Stimulated activated CD4-positive, alpha-beta T cell treated with anti-CD3 and anti-CD28 coated beads, Interleukin-12 subunit alpha, Interleukin-12 subunit beta, amount 100 ng/mL, for 24 hours (primary cell): ENCODE results near the gene FBXL4.
"Not testable (repeated sequence)": the region's sequence is repeated elsewhere in the genome, so short reads cannot be mapped to it uniquely, and the experiment has no call there.

ENCODE experiments used
- DNase-seq, 2 experiments: peaks; one replicate each; pipeline ENCODE4 v3.0.0-alpha.2; 2020; ENCODE audit warnings: low read depth in 2 of 2

The FBXL4 gene

DNA sequence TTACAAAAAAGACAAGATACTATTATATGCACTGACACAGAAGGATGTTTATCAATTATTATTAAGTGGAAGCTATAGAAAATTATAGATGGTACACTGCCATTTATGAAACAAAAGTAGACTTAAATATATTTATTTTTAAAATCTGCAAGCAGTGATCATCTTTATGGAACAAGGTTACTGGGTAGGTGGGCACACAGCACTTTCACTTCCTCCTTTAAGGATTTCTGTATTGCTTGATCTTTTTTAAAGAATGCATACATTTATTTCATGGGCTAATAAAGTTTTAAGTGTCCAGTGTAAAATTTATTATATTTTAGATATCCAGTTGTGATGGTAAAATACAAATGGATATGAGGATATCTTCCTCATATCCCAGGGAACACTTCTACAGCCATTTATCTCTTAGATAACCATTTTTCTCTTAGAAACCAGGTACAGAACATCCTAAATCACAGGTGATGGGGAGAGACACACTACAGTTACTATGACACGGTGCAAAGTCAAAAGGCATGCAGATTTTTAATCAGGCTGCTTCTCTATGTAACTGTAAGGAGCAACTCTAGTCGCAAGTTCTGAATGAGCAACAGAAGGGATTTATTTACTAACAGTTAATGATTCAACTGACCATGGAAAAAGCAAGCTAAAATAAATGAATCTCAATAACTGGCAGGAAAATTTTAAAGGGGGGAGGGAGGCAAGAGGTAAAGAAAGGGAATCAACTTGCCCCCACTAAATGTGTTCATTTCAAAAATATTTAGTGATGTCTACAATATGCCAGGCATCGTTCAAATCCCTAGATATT, 2.2 kb downstream of the FBXL4 start:
- no peak for DNase-seq

DNA sequence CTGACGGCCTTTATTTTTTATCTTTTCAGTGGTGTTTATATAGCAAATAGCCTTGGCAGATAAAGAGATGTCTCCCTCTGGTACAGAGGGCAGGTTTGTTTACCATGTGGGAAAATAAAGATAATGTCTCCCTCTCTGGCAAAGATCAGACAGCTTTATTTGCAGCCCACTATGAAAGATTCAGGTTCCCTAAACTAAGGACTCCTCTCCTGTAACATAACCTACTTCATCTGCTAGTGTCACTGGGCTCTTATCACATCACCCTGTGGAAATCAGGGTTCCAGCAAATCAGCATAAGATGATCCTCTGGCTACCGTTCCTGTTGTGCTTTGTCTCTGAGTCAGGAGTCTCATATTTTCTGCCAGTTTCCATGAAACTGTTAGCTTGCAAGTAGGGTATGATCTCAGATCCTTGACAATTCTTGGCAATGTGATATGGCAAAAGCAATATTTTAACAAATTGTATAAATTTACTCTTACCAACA, 3.1 kb downstream of the FBXL4 start:
- no peak for DNase-seq

DNA sequence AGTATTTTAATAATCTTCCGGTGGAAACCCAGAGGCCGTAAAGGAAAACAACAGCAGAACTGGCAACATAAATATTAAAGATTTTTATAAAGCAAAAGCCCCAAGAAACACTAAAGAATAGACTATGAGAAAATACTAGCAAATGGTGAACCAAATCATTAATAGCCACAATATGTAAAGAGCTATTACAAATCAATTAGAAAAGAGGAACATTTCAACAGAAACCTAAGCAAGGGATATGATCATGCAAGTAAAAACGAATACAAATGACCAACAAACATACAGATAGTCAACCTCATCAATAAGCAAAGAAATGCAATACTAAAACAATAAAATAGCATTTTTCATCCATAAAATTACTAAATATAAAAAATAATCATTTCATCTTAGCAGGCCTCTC, 3.6 kb downstream of the FBXL4 start:
- DNase-seq: no peak

DNA sequence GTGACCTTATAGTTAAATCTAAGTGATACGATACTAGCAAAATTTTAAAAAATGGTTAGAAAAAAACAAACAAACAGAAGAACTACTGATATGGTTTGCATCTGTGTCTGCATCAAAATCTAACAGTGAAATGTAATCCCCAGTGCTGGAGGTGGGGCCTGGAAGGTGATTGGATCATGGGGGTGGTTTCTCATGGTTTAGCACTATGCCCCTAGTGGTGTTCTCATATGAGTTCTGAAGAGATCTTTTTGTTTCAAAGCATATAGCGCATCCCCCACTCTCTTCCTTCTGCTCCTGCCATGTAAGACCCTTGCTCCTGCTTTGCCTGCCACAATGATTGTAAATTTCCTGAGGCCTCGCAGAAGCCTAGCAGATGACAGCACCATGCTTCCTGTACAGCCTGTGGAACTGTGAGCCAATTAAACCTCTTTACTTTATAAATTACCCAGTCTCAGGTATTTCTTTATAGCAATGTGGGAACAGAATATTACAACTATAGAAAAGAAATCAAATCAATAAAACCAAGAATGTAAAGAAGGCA, 5.4 kb downstream of the FBXL4 start:
- no peak for DNase-seq

DNA sequence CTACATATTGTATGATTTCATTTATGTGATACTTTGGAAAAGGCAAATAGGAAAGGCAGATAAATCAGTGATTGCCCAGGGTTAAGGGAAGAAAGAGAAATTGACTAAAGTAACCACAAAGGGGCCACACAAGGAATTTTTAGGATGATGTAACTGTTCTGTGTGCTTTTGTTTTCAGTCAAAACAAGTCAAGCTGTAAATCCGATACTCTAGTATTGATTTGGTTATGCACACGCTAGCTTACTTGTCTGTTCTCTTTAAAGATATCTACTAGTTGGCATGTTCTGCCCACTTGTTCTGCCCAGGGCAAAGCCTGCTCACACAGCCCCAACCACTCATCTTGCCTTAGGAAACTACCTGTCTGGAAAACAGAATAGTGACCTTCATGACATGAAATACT, 6.4 kb downstream of the FBXL4 start:
- no peak for DNase-seq

DNA sequence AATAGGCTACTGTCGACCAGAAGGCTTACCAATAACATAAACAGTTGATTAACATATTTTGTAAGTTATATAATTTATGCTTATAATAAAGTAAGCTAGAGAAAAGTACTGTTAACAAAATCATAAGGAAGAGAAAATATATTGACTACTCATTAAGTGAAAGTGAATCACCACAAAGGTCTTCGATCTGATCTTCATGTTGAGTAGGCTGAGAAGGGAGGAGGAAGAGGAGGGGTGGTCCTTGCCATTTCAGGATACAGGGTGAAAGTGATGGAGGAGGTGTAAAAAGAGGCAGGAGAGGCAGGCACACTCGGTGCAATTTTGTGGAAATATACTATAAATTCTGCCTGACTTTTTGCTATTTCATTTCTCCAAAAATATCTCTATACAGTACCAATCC, 10.4 kb downstream of the FBXL4 start:
- DNase-seq: no peak

DNA sequence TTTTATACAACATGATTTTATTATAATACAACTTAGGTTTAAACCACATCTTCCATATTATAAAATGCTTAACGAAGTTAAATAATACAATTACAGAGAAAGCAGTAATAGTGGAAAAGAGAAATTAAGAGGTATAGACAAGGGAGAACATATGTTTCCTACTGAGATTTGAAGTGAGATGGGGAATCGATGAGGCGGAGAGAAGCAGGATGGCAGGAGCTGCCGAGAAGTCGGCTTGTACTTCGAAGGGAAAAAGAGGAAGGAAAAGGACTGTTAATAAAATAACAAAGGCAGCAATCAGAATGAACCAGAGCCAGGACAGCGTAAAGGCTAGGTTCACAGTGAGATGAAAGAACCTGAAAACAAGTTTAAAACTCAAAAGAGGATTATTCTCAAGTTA, 15.4 kb downstream of the FBXL4 start:
- DNase-seq: no peak

DNA sequence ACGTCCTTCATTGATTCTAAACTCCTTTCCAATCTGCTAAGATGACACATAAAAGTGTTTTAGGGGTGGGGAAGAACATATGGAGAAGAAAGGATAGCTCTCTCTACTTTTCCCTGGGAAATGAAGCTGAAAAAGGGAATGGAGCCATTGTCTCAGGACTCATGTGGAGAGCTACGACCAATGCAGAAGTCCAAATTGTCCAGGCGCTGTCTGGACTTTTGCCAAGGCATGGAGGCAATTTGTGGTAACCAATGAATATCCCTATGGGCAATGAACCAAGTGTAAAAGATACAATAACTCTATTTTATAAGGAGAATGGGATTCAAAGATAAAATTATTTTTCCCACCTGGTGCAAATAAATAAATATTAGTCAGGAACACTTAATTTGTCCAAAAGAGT, 16.1 kb downstream of the FBXL4 start:
- no peak for DNase-seq

DNA sequence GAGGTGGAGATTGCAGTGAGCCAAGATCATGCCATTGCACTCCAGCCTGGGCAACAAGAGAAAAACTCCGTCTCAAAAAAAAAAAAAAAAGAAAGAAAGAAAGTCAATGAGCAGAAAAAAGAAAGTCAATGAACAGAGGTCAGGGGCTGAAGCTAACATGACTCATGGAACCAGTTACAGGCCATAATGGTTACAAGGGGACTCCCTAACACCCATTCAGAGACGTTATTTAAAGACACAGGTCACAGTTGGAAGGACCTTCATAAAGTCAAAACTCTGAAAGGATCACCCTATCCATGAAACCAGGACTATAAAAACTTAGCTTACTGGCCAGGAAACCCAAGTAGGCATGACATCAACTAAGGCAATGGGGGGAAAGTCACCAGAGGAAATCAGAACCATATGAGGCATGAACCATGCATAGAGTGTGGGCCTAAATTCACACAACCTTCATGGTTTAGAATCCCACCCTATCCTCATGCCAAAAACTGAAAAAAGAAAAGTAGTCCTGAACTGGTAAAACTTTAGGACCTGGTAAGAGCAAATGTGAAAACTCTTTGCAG, 18.2 kb downstream of the FBXL4 start:
- DNase-seq: no peak

DNA sequence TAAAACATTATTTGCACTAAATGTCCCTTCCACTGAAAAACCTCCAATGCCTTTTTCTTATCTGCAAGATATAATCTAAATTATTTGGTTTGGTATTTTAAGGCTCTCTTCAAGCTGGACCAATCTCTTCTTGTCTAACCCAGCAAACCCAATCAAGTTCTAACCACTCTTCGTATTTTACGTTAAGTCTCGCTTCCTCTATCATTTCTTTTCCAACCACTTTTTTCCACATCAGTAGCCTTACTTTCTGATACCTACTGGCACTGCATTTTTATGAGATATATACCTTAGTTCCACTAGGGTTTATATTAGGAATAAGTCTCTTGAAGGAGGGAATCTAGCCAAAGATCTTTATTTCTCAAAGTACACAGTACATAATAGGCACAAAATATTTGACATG, 19.1 kb downstream of the FBXL4 start:
- no peak for DNase-seq

DNA sequence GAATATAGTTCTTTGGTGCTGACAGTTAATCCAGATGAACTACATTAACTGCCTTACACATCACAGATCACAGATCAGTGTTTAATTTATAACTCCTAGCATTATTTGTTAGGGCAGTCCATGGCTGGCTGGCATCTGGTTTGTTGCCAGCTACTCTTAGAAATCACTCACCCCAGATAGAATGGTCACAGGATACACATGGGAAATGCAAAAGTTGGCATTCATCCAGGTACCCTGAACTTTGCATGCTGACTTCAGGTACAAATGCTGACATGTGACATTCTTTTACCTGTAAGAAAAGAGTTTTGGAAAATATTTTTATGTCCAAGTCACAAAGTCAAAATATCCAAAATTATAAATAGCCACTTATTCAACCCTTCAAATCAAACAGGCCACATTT, 20.2 kb downstream of the FBXL4 start:
- no peak for DNase-seq

DNA sequence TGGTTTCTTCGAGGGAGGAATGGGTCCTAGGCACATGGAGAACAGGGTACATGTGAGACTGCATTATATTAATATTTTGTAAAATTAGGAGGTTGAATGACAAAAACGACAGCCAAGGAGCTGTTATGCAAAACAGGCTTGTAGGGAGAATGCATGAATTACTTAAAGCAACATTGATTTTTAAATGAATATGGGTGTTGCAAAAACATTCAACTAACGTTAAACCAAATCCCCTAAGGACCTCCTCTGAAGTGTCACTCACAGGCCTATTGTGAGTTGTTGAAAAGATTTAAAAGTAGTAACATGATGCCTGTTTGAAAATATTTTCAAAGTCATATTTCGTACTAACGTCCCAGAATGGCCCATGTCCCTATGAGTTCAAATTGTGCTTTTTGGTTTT, 21.9 kb downstream of the FBXL4 start:
- DNase-seq: no peak

DNA sequence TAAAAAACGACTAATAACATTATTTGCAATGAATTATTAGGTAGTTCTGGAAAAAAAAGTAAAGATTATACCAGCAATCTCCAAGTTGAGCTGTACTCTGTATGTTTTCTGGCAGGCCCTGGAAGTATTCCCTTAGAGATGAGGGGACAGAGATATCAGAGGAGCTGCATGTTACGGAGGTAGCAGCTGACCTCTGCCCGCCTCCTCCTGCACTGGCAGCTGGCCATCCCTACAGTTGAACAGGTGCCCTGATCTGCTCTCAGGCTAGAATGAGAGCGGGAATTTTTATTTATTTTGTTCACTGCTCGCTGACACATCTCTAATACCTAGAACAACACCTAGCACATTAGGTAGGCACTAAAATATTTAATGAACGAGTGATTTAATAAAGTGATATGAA, 23.1 kb downstream of the FBXL4 start:
- no peak for DNase-seq

DNA sequence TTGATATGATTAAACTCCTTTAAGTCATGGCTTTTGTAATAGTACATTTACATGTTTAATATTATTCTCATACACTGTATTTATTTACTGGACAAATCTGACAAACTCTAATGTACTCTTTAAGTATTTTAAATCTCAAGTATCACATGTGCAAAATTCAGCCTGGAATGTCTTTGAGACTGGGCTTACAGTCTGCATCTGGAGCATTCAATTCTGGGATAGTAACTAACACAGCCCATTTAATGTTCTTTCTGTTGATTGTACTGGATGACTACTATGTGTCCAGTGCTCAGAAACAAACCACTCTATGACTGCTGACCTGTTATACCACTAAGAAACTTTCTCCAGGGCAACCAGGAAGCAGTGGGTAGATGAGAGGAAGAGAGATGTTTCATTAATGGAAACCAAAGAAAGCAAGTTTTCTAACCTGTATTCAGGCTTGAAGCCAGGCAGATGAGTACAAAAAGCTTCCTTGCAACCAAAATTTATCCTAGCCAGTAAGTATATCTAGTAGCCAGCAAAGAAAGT, 26.8 kb downstream of the FBXL4 start:
- DNase-seq: no peak

DNA sequence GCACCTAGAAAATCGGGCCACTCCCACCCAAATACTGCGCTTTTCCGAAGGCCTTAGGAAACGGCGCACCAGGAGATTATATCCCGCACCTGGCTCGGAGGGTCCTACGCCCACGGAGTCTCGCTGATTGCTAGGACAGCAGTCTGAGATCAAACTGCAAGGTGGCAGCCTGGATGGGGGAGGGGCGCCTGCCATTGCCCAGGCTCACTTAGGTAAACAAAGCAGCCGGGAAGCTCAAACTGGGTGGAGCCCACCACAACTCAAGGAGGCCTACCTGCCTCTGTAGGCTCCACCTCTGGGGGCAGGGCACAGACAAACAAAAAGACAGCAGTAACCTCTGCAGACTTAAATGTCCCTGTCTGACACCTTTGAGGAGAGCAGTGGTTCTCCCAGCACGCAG, 36.8 kb downstream of the FBXL4 start:
- DNase-seq: not testable (repeated sequence)

DNA sequence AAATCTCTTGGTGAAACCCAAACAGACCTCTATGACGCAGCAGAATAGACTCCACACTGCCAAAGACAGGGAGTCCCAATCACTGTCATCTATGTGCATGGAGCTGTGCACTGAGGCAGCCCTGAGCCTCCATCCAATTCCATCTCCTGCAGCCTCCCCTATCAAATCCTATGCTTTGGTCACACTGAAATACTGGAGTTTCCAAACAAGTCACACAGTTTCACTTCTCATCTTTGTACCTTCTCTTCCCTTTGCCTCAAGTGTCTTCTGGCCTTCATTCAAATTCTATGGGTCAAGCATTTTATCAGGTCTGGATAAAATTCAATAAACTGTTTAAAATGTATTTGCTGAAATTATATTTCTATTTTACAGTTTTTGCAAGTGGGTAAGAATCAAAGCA, 38.5 kb downstream of the FBXL4 start:
- DNase-seq: no peak

DNA sequence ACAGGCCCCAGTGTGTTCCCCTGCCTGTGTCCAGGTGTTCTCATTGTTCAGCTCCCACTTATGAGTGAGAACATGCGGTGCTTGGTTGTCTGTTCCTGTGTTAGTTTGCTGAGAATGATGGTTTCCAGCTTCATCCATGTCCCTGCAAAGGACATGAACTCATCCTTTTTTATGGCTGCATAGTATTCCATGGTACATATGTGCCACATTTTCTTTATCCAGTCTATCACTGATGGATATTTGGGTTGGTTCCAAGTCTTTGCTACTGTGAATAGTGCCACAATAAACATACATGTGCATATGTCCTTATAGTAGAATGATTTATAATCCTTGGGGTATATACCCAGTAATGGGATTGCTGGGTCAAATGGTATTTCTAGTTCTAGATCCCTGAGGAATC, 41.4 kb downstream of the FBXL4 start:
- DNase-seq: not testable (repeated sequence)

DNA sequence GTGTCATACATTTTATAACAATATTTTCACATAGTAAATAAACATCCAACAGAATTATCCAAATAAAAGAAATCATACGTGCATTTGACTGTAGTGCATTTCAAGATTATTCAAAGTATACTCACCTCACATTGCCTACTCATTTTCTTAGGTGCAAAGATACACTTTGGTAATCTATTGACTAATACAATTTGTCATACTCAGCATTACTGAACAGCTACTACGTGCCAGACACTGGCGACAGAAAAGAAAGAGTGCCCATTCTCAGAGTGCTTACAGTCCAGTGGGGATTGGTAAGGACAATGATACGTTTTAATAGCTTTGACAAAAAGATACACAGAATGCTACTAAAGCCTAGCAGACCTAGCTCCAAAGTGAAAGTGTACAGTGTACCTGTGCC, 42.0 kb downstream of the FBXL4 start:
- no peak for DNase-seq

DNA sequence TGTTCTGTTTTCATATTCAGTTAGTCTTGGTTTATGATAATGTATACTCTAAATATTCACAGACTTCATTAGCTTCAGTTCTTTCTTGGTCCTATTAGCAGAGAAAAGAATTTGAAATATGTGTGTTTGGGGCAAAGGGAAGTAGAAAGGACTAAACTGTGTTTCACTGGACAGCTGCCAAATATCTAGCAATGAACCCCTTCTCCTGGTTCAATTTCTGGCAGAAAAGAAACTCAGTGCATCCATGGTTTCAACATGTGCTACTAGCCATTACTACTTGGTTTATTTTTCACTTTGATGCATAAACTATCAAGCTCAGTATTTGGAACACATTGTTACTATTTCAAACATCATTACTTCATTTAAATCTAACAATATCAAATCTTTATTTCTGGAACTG, 43.6 kb downstream of the FBXL4 start:
- DNase-seq: no peak

DNA sequence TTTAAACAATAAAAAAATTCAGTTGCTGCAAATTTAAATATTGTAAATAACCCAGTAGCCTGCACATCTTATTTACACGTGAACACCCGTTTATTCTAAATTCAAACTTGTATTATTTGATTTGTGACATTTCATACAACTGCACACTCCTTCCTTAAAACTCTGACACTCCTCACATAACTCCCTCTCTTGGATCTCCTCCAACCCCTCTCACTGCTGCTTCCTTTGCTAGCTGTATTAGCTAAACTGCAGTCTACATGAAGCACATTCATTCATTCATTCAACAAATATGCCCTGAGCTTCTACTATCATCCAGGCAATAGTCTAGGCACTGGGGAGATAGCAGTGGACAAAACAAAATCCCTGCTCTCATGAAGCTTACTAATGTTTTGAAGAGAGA, 47.0 kb downstream of the FBXL4 start:
- no peak for DNase-seq

DNA sequence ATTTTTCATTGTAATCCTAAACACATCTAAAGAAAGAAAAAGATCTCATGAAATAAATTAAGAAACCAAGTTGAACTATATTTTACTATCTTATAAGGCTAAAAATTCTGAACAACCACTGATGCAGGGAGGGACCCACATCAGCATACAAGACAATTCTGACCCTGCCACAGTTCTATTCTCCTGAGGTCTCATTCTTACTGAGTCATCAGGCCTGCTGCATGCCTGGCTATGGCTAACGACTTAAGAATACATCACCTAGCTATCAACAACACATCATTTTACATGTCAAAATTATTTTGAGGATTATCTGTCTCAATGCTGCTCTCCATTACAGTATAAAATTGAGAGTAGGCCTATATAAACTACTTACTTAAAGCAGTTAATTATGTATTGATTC, 52.9 kb downstream of the FBXL4 start:
- no peak for DNase-seq

DNA sequence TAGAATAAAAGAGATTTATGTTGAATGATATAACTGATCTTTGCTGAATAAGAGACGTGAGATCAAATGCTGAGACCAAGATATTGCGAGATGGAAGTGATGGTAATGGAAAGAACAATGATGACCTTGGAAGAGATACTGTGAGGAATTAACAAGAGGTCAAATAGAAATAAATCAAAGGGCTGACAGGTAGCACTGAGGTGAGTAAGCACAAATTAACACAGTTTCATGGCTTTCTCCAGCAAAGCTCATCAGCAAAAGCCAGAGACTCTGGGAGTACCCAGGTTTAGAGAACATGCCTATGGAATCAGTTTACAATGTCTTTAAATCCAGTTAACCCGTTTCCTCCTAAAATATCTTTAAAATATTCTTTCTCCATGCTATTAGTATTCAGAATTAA, 60.1 kb downstream of the FBXL4 start:
- no peak for DNase-seq

DNA sequence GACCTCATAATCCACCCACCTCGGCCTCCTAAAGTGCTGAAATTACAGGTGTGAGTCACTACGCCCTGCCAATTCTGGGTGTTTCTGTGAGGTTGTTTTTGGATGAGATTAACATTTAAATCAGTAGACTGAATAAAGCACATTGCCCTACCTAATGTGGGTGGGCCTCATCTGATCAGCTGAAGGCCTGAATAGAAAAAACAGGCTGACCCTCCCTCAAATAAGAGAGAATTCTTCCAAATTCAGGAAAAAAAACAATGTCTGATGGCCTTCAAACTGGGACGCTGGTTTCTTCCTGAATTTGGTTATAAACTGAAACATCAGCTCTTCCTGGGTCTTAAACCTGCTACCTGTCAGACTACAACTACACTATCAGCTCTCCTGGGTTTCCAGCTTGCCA, 62.4 kb downstream of the FBXL4 start:
- DNase-seq: no peak
